Vagina (tissue), 2 donors: ENCODE measurements around the gene EHMT2.

Source experiments
- CTCF ChIP-seq, 3 experiments: fragments of 450-650 bp in 2 of 3; fragments of 200-600 bp in 1 of 3; sonication (generic) in 1 of 3; IDR thresholded peaks; one replicate each; pipeline ENCODE4 v1.5.1; 2017 to 2019; ENCODE audit warnings: antibody characterized with exemption in 3 of 3, mild to moderate bottlenecking in 2 of 3, moderate library complexity in 2 of 3
- POLR2A ChIP-seq, 2 donors: fragments of 450-650 bp; IDR thresholded peaks; one replicate each; pipeline ENCODE4 v1.6.1; 2017; ENCODE audit warnings: antibody characterized with exemption in 2 of 2, mild to moderate bottlenecking in 2 of 2, moderate library complexity in 2 of 2

- no peak for TF ChIP-seq CTCF (IDR thresholded peaks at IDR 0.05)
- no peak for TF ChIP-seq POLR2A (IDR thresholded peaks at IDR 0.05)
Observed at GRCh38 chr6:31918069-31918720, 20.7 kb upstream of the EHMT2 start.
